NCI-H2171 (cell line): ENCODE data around the gene PPFIBP1.

Experiments
- DNase-seq: peaks from one replicate; lab custom pipeline; 2025; lab: John Stamatoyannopoulos, UW

PPFIBP1 gene

GRCh38 chr12:27523642-27524493 is at the start of gene PPFIBP1:
Gene PPFIBP1, plus strand, starts transcription at chr12:27524206. Its CDS starts 109,191 bp downstream, at chr12:27633397.
- peak; percentile 100 for DNase-seq

DNA sequence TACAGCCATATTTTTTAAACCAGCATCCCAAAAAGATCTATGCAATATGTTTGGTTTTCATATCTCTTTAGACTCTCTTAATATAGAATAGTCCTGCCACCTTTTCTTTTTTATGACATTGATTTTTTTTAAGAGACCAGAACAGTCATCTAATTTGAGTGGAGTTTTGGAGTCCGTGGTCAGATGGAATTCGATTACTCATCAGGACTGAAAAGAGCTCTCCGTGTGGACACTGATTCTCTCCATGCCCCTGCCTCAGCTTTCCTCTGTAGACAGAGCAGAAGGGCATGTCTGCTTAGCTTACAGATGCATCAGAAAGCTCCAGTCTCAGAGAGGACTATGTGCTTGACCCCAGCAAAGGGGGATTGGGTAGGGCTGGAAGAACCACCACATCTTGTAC is 49.7 kb upstream of the PPFIBP1 start:
- DNase-seq: no peak

DNA sequence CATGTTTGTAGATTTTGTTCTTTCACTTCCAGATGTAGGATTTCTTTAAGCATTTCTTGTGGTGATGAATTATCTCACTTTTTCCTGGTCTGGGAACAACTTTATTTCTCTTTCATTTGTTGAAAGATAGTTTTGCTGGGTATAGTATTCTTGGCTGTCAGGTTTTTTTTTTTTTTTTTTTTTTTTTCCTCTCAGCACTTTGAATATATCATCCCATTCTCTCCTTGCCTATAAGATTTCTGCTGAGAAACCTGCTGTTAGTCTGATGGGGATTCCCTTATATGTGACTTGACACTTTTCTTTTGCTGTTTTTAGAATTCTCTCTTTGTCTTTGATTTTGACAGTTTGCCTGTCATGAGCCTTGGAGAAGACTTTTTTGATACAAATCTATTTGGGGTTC is 47.0 kb upstream of the PPFIBP1 start:
- DNase-seq: no peak

GRCh38 chr12:27478949-27479348 is 45.1 kb upstream of the PPFIBP1 start:
- DNase-seq: no peak

GRCh38 chr12:27480016-27480415 is 44.0 kb upstream of the PPFIBP1 start:
- DNase-seq: no peak

DNA sequence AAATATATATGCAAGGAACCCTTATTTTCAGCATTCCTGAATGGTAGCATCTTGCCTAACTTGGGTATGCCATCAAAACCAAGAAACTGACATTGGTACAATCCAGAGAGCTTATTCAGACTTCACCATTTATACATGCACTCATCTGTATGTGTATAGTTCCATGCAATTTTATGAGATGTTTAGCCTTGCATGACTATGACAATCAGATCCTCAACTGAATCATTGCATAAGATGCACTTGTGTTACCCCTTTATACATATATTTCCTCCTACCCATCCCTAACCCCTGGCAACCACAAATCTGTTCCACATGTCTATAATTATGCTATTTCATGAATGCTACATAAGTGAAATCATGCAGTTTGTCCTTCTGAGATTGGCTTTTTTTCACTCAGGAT is 37.0 kb upstream of the PPFIBP1 start:
- no peak for DNase-seq

DNA sequence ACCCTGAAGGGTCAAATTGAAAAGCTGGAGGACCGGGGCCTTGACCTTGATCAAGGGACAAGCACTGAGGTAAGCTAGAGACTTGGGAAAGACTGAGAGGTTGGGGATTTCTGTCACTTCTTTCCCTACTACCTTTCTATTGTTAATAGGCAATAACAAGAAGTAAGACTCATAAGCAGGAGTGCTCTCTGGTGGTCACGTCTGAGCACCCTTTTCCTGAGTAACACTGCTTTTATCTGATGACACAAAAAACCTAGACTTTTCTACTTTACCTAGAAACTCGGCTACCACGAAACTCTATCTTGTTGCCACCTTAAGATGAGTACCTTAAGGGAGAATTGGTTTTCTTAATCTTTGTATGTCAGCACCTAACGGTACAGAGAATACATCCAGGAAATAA is 35.5 kb upstream of the PPFIBP1 start:
- no peak for DNase-seq

DNA sequence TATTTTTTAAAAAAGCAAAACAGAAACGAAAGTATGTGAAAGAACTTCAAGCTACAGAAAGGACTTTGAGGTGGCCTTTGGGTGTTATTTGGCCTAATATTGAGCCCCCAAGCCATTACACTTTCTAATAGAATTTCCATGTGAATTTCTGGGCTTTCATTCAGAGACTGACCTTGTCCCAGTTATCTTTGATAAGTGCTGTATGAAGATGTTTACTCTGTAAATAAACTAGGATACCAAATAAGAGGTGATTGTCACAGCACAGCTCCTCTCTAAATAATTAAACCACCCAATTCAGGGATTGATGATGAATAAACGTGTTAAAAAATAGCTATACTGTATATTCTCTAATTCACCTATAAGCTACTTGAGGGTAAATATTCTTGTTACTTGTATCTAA is 32.8 kb upstream of the PPFIBP1 start:
- no peak for DNase-seq

GRCh38 chr12:27493260-27493940 is 30.6 kb upstream of the PPFIBP1 start:
- no peak for DNase-seq

DNA sequence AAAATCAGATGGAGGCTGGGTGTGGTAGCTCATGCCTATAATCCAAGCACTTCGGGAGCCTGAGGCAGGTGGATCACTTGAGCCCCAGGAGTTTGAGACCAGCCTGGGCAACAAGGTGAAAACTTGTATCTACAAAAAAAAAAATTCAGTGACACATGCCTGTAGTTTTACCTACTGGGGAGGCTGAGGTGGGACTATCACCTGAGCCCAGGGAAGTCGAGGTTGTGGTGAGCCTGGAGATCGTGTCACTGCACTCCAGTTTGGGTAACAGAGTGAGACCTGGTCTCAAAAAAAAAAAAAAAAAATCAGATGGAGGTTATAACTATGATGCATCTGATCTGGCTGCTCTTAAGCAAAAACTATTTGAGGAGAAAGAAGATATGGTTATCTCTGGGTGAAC is 26.6 kb upstream of the PPFIBP1 start:
- no peak for DNase-seq

DNA sequence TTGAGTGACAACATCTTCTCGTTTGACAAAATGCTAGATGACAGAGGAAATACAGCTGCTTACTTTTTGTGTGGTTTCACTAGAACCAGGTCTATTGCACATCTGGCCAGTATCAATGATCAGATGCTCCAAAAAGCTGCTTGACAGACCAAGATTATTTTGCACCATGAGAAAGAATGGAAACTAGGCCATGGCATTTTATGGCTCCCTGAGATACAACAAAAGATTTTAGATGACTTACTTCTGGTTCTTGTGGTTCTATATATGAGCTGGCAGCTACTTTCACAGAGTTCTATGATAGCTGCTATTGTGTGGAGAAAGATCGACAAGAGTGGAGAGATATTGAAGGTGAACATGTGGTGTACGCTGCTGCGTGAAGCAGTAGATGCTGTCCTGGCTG is 25.9 kb upstream of the PPFIBP1 start:
- no peak for DNase-seq

DNA sequence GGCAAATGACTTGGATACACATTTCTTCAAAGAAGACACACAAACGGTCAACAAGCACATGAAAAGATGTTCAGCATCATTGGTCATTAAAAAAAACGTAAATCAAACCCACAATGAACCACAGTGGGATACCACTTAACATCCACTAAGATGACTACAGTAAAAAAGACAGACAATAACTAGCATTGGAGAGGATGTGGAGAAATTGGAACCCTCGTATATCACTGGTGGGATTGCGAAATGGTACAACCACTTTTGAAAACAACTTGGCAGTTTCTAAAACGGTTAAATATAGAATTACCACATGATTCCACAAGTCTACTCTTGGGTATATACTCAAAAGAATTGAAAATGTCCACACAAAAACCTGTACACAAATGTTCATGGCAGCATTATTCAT is 25.2 kb upstream of the PPFIBP1 start:
- DNase-seq: no peak

DNA sequence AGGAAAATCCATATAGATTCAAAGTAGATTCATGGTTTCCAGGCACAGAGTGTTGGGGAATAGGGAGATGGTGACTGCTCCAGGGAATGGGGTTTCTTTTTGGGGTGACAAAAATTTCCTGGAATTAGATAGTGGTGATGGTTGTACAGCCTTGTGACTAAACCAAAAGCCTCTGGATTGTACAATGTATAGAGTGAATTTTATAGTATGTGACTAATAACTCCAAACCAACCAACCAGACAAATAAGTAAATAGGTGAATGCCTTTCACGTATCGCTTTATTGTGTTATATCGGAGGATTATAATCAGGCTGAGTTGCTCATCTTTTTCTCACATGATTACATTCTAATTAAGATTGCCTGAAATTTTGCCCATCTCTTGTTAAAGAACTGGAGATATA is 24.6 kb upstream of the PPFIBP1 start:
- DNase-seq: no peak

- no peak for DNase-seq
These were observed 23.5 kb upstream of the PPFIBP1 start for GRCh38 chr12:27500546-27500945.

DNA sequence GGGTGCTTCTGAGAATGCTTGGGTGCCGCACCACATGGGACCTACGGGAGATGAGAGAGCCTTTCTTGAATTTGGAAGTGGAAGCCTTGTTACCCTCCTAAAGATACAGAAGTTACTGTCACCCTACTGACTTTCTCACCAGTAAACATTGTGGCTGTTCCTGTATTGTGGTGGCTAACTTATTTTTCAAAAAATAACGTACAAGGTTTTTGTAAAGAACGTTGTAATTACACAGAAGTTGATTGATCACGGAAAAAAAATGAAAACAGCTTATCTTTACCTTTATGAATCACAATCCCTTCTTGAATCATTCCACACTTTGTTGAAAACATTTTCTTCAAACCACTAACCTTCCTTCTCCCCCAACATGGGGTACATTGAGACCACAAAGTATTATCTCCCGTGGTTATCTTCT is 22.0 kb upstream of the PPFIBP1 start:
- no peak for DNase-seq

- DNase-seq: no peak
These were observed 19.5 kb upstream of the PPFIBP1 start for GRCh38 chr12:27504507-27504906.

DNA sequence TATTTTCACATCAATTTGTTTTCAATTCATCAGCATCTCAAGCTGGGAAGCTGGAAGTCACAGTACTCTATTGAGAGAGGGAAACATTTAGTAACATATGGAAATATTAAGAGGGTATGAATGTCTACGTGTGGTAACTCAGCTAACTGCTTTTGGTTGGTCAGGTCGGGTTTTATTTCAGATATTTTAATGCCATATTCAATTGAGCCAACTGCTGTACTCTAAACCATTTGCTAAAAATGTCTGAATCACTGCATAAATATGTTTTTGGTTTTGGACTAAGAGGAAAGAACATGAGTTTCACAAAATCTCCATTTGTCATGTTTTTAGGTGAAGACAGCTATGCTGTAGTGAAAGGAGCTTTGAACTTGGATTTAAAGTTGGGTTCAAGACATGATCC is 18.9 kb upstream of the PPFIBP1 start:
- no peak for DNase-seq

GRCh38 chr12:27505761-27506160 is 18.2 kb upstream of the PPFIBP1 start:
- no peak for DNase-seq

DNA sequence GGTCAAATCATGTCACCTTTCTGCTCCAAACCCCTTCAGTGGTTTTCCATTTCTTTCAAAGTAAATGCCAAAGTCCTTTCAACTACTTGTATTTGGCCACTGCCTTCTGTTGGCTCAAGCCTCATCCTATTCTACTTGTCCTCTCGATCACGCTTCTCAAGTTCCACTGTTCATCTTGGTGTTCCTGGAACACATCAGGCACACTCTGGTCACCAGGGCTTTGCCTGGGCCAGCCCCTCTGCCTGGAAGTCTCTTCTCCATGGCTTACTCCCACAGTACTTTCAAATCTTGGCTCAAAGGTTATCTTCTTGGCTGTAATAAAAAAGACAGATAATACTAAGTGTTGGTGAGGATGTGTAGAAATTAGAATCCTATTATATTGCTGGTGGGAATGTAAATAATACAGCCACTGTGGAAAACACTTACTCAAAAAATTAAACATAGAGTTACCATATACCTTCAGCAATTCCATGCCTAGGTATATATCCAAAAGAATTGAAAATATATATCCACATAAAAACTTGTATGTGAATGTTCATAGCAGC is 17.3 kb upstream of the PPFIBP1 start:
- no peak for DNase-seq

GRCh38 chr12:27508736-27509431 is 15.1 kb upstream of the PPFIBP1 start:
- DNase-seq: no peak

DNA sequence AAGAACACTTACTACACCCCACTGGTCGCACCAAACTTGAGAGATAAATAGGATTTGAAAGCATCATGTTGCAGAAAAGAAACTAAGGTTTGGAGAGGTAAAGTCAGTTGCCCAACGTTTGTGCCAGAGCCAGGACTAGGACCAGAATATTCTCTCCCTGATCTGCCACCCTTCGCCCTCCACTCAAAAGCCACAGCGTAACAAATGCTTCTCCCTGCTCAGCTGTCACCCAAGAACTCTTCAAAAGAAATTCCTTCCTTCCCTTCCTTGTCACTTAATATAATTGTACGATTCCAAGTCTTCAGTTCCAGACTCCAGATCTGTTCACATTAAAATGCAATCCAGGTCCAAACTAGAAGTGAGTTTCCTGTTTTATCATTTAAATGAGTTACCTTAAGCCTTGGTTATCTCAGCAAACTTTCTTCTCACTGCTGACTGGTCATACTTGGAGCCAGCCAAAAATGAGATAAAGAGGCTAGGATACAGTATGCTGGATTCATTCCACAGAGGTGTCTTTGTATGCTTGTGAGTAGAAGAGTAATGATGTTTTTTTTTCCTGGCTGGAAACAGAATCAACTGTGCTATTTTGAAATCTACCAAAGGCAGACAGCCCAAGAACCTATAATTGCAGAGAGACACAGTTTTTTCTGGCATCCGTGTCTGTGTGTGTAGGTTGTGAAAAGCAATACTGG is 12.8 kb upstream of the PPFIBP1 start:
- DNase-seq: no peak

GRCh38 chr12:27511723-27512045 is 12.3 kb upstream of the PPFIBP1 start:
- DNase-seq: no peak
